GM18861 (cell line): ENCODE measurements around the gene GTF2H1.
A peak's percentile ranks its signal among the peaks of the same experiment; 100 is the strongest.

Source experiments
- ATAC-seq: cut with Tn5 transposase; IDR thresholded peaks from one replicate; pipeline ENCODE4 v1.9.1; 2021; ENCODE audit not compliant: unreplicated experiment

The GTF2H1 gene

DNA sequence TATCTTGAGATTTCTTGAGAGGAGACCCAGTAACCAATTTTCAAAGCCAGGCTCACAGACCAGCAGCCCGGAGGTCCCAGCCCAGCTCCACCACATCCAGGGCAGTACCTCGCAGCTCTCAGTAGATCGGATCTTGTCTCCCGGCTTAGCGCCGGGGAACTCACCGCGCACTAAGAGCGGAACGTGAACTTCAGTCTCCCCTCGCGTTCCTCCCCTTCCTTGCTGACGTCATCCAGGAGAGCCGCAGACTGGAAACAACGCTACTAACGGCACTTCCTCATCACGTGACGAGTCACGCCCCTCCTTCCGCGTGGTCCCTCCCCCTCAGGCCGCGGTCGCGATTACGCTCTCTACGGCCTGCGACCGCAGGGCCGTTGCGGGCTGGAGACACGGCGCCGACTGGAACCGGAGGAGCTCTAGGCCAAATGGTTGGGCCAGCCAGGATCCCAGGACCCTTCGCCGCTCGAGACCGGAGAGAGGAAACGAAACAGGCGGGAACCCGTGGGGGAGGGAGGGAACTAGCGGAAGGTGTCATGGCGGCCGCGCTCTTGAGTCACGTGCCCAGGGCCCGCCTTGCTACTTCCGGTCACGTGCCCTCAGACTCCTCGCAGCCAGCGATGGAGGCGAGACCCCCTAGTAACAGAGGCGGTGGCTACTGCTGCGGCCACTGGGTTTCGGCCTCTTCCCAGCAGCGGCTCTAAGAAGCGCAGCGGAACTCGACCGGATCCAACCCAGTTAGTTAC is at the start of gene GTF2H1, which contains the start of gene HPS5:
TSS of gene GTF2H1 (plus strand) at position 599 of the 743 bp plus-strand sequence. CDS start 10,508 bp downstream, outside the sequence.
TSS of gene HPS5 (minus strand) at position 172 of the 743 bp plus-strand sequence. CDS start 4,282 bp downstream, outside the sequence.
- peak; percentile 76 for ATAC-seq

GRCh38 chr11:18277565-18278271 is 44.6 kb upstream of the GTF2H1 start:
- ATAC-seq = no peak

GRCh38 chr11:18280438-18281045 is 41.8 kb upstream of the GTF2H1 start:
- ATAC-seq = peak; percentile 81

- ATAC-seq = no peak
Measured at GRCh38 chr11:18282626-18283025, 39.7 kb upstream of the GTF2H1 start.

GRCh38 chr11:18285841-18286240 is 36.5 kb upstream of the GTF2H1 start:
- ATAC-seq = no peak

- no peak for ATAC-seq
Measured at GRCh38 chr11:18288911-18289310, 33.5 kb upstream of the GTF2H1 start.

- ATAC-seq = peak; percentile 54
Measured at GRCh38 chr11:18294862-18295261, 27.5 kb upstream of the GTF2H1 start.

DNA sequence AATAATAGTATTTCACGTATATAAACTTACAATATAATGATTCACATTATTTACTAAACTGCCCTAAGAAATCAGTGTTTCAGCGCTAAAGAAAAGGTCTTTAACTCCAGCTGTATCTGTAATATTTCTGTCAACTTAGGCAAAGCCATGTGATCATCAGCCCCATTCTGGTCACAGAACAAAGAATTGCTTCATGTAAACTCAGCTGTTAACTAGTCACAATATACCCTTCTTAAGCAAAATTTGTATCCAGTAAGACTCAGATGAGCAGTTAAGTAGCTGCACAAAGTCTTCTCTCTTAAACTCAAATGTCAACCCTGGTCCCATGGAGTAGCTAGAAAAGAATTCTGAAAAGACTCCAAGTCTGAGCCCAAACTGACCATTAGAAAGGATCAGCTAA is 27.1 kb upstream of the GTF2H1 start:
- ATAC-seq = no peak

DNA sequence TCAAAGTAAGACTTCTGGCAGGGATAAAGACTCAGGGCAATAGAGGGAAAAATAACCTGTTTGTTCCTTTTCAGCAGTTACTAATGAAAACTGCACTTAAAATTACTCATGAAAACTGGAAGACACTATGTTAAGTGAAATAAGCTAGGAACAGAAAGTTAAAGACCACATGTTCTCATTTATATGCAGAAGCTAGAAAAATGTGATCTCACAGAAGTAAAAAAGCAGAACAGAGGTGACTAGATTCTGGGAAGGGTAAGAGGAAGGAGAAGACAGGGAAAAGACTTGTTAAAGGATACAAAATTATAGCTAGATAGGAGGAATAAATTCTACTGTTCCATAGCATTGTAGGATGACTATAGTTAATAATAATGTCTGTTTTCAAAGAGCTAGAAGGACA is 22.6 kb upstream of the GTF2H1 start:
- no peak for ATAC-seq

GRCh38 chr11:18304745-18305144 is 17.6 kb upstream of the GTF2H1 start:
- ATAC-seq = no peak

GRCh38 chr11:18307461-18308139 is 14.8 kb upstream of the GTF2H1 start:
- no peak for ATAC-seq

- ATAC-seq = no peak
Measured at GRCh38 chr11:18308242-18308641, 14.1 kb upstream of the GTF2H1 start.

DNA sequence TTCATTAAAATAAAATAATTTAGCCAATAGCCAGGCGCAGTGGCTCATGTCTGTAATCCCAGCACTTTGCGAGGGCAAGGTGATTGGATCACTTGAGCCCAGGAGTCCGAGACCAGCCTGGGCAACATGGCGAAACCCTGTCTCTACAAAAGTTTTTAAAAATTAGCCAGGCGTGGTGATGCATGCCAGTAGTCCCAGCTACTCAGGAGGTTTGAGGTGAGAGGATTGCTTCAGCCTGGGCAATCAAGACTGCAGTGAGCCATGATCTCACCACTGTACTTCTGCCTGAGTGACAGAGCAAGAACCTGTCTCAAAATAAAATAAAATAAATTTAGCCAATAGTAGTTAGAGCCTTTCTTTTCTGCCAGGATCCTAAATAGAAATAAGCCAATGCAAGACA is 12.7 kb upstream of the GTF2H1 start:
- ATAC-seq = no peak

DNA sequence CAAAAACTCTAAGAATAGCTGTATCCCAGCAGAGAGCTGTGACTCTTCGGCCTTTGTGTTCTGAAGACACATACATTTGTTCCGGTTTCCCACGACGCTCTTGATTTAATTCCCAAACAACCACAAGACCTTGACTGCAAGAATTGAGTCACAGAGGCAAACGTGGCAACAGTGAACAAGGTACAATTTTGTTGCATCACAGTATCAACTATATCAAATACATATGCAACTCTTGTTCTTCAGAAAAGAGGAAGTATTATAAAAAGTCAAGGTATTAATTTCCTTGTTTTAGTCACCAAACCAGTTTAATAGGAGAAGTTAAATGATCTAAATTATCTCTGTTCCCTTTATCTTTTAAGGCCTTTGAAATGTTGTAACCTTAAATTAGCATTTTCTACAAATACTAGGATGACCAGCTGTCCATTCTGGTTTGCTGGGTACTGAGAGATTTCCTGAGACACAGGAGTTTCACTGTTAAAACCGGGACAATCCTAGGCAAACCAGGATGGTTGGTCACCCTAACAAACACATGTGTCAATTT is 11.5 kb upstream of the GTF2H1 start:
- ATAC-seq = peak; percentile 54

GRCh38 chr11:18312012-18312411 is 10.4 kb upstream of the GTF2H1 start:
- no peak for ATAC-seq

- no peak for ATAC-seq
Measured at GRCh38 chr11:18312663-18313420, 9.5 kb upstream of the GTF2H1 start.

DNA sequence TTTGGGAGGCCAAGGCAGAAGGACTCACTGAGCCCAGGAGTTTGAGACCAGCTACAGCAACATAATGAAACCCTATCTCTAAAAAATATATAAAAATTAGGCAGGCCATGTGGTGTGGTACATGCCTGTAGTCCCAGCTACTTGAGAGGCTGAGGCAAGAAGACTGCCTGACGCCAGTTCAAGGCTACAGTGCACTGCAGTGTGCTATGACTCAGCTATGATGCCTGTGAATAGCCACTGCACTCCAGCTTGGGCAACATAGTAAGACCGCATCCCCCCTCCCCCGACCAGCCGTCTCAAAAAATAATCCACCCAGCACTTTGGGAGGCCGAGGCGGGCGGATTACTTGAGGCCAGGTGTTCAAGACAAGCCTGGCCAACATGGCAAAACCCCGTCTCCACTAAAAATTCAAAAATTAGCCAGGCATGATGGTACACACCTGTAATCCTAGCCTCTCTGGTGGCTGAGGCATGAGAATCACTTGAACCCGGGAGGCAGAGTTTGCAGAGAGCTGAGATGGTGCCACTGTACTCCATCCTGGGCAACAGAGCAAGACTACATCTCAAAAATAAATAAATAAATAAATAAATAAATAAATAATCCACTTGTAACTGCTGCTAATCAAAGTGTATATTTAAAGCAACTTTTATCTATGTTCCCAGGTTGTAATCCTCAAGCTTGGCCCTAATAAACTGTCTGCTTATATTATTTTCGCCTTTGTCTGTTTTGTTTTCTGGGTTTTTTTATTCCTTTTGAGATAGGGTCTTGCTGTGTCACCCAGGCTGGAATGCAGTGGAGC is 8.2 kb upstream of the GTF2H1 start:
- no peak for ATAC-seq

DNA sequence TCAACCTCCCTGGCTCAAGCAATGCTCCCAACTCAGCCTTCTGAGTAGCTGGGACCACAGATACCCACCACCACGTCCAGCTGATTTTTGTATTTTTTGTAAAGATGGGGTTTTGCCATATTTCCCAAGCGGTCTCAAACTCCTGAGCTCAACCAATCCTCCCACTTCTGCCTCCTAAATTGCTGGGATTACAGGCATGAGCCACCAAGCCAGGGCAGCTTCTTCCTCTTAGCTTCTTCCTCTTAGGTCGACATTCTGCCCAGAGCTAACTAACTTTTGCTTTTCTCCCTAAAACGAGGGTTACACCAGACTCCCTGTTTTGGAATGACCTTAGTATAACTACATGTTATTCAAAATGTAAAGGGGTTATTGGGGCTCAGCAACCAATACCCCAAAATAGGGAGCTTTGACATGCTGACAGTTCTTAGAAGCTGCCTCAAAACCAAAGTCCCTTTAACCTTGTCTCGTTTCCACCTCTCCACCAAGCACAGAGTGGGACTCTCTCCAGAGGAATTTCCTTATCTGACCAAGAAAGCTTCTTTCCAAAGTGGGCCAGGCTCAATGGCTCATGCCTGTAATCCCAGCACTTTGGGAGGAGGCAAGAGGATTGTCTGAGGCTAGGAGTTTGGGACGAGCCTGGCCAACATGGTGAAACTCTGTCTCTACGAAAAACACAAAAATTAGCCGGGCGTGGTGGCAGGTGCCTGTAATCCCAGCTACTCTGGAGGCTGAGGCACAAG is 7.4 kb upstream of the GTF2H1 start:
- no peak for ATAC-seq

DNA sequence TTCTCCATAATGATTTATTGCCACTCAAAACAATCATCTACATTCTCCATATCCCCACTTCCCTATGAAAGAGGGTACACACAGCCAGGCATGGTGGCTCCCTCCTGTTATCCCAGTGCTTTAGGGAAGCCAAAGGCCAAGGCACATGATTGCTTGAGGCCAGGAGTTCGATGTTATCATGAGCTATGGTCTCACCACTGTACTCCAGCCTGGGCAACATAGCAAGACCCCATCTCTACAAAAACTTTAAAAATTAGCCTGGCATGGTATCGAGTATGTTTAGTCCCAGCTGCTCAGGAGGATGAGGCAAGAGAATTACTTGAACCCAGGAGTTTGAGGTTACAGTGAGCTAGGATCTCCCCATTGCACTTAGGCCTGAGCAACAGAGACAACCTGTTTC is 6.5 kb upstream of the GTF2H1 start:
- no peak for ATAC-seq
